Immature natural killer cell (primary cell): ENCODE measurements around the gene PAX3. TPM values are rescaled to one million over a fixed set of nuclear protein-coding genes. Genes with fewer than 3 reads are reported as not detected.

Experiments used
- DNase-seq, 3 donors: peaks; one replicate each; pipeline ENCODE4 v3.0.0; 2022; ENCODE audit warnings: mixed read lengths in 1 of 3
- H3K27ac Mint-ChIP-seq, 6 donors: one replicate each; pipeline ENCODE4 v1.8.0; 2020; ENCODE audit warnings: mixed read lengths in 6 of 6, mild to moderate bottlenecking in 5 of 6, inconsistent platforms in 4 of 6, moderate library complexity in 3 of 6
- H3K27me3 Mint-ChIP-seq, 3 donors: one replicate each; pipeline ENCODE4 v1.8.0; 2020 to 2021; ENCODE audit warnings: low read depth in 3 of 3, mild to moderate bottlenecking in 3 of 3, mixed read lengths in 3 of 3, moderate library complexity in 3 of 3, inconsistent platforms in 1 of 3
- H3K36me3 Mint-ChIP-seq, 3 donors: one replicate each; pipeline ENCODE4 v1.8.0; 2020; ENCODE audit warnings: mixed read lengths in 3 of 3, inconsistent platforms in 2 of 3, mild to moderate bottlenecking in 2 of 3
- H3K4me1 Mint-ChIP-seq, 2 donors: one replicate each; pipeline ENCODE4 v1.8.0; 2020; ENCODE audit warnings: inconsistent platforms in 2 of 2, mild to moderate bottlenecking in 2 of 2, mixed read lengths in 2 of 2, moderate library complexity in 1 of 2
- H3K4me3 Mint-ChIP-seq, 5 donors: one replicate each; pipeline ENCODE4 v1.8.0; 2020; ENCODE audit warnings: mild to moderate bottlenecking in 5 of 5, mixed read lengths in 5 of 5, inconsistent platforms in 3 of 5, moderate library complexity in 3 of 5
- H3K9me3 Mint-ChIP-seq, 6 donors: one replicate each; pipeline ENCODE4 v1.8.0; 2020; ENCODE audit warnings: mild to moderate bottlenecking in 6 of 6, mixed read lengths in 6 of 6, inconsistent platforms in 4 of 6, moderate library complexity in 3 of 6
- polyA plus RNA-seq, 3 donors: library from polyadenylated mRNA; unstranded; fragments of 300-500 nt; fragmentation: Illumina TruSeq; gene quantifications; one replicate each; pipeline ENCODE4 v1.2.3, GENCODE V29; 2021

The PAX3 gene
- polyA plus RNA-seq, 3 donors from 2014 or later: not detected

DNA sequence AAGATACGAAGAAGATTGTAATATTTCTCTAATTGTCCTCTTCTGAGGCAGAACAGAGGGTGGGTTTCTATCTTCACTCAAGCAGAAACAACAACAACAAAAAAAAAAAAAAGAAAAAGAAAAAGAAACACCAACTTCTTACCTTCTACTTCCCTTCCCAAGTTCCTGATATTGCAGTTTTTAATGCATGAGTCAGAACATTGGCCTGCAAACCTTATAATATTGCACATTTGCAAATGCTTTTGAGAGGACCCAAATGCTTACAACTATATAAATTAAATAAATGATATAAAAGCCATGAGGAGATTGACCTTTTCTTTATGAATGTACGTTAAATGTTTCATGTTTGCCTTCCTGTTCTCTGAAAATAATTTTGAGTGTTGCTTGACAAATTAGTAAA, 37.3 kb downstream of the PAX3 start:
- Mint-ChIP-seq H3K4me3 (no peak overlapping the region), H3K9me3 (peaks cover 0 to 8% (median under 1%) of the 10 kb centered on the region in 6 donors), H3K27me3 (peaks cover 0 to 13% (median 7%) of the 10 kb centered on the region in 3 donors), H3K36me3 (peaks cover 0 to 3% (median 0%) of the 10 kb centered on the region in 3 donors), H3K27ac (no peak overlapping the region), H3K4me1 (no peaks in the 10 kb centered on the region)
- no peak for DNase-seq

DNA sequence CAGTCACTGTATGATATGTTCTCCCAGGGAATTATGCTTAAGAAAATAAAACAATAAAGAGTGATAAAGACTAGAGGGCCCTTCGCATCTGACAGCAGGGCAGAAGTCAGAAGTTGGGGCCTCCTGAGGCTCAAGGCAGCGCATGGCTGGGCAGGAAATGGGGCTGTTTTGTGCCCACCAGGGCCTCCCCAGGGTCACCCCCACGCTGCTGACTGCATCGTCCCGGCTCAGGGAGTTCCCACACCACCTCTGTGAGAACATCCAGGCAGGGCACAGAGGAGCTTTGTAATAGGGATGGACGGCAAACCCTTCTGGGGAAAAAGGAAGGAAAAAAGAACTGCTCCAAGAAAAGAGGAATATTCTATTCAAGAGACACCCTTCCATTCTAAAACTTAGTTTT, 41.2 kb downstream of the PAX3 start:
- no peaks in the 10 kb centered on the region for H3K36me3 Mint-ChIP-seq
- no peak overlapping the region for H3K4me3 Mint-ChIP-seq
- peaks cover 0 to 14% (median 4%) of the 10 kb centered on the region in 6 donors for H3K9me3 Mint-ChIP-seq
- no peak for DNase-seq
- peaks cover 1 to 10% (median 10%) of the 10 kb centered on the region in 3 donors for H3K27me3 Mint-ChIP-seq
- no peaks in the 10 kb centered on the region for H3K4me1 Mint-ChIP-seq
- no peak overlapping the region for H3K27ac Mint-ChIP-seq

DNA sequence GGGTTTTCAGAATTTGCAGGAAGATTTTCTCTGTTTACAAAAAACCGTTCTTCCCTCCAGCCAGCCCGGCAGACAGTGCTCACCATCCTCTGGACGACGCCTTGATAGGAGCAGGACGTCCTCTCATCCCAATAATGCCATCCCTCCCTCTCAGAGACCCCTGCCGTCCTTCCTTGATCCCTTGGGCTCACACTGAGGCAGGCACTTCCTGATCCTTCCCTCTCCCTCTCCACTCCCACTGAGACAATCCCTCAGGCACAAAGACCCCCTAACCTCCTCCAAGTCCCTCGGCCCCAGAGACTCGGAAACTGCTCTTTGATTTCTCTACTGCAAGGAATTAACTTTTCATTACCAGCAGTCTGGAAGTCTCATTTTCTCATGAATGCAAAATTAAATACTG, 42.5 kb downstream of the PAX3 start:
- no peak for DNase-seq
- Mint-ChIP-seq H3K4me3 (no peak overlapping the region), H3K9me3 (peaks cover 0 to 14% (median 4%) of the 10 kb centered on the region in 6 donors), H3K27me3 (peaks cover 1 to 10% (median 10%) of the 10 kb centered on the region in 3 donors), H3K36me3 (no peaks in the 10 kb centered on the region), H3K4me1 (no peaks in the 10 kb centered on the region), H3K27ac (no peak overlapping the region)

DNA sequence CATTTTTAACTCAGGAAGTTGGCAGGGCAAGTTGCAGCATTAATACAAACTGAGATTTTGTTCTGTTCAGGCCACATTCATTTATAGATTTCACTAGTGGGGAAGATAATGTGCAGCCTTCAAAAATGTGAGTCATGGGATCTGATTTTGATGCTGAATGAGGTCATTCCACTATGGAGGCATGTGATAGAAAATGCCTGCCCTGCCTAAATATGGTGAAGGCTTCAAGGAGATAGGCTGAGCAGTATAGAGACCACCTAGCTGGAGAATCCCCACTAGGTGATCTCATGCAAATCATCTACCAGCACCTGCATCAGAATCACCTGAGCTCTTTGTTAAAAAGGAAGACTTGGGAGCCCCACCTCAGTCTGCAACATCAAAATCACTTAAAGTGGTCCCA, 43.7 kb downstream of the PAX3 start:
- no peak for DNase-seq
- Mint-ChIP-seq H3K27me3 (peaks cover 1 to 10% (median 7%) of the 10 kb centered on the region in 3 donors), H3K9me3 (peaks cover 0 to 14% (median 4%) of the 10 kb centered on the region in 6 donors), H3K27ac (no peak overlapping the region), H3K4me3 (no peak overlapping the region), H3K36me3 (no peaks in the 10 kb centered on the region), H3K4me1 (no peaks in the 10 kb centered on the region)

DNA sequence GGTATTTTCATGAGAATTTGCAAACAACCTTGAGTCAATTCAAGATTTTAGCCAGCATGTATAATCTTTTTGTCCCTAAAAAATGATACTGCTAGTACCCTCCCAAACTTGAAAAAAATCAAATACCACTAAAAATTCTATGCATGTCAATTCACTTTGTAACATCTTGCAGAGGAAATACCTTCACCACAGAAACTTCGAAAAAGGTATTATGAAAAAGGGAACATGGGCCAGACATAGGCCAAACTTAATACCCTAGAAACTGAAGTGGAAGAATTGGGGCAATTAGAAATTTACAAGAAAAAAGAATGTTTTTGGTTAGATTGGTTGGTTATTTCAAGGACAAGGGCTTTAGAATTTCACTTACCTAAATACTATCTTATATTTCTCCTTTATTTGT, 48.5 kb downstream of the PAX3 start:
- Mint-ChIP-seq H3K27me3 (peaks cover 0 to 2% (median 0%) of the 10 kb centered on the region in 3 donors), H3K9me3 (peaks cover 0 to 11% (median 0%) of the 10 kb centered on the region in 6 donors), H3K4me3 (no peak overlapping the region), H3K4me1 (no peaks in the 10 kb centered on the region), H3K36me3 (no peaks in the 10 kb centered on the region), H3K27ac (no peak overlapping the region)
- DNase-seq: no peak

DNA sequence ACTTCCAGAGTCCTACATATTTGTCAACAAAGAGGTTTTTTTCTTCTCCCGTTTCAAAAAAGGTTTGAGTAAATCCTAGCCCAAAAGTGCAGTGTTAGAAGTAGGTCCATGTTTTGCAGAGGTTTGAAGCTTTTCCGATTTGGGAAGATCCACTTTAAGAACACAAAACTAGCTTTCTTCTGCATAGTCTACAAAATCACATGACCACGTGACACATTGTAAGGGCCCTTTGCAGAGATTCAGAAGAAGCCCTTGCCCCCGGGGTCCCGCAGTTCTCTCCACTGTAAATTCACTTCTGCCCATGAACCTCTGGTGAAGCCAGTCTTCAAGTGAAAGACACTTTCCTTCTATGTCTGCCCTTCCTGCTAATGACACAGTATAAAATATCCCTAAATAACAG, 49.4 kb downstream of the PAX3 start:
- Mint-ChIP-seq H3K36me3 (no peaks in the 10 kb centered on the region), H3K9me3 (peaks cover 0 to 14% (median 0%) of the 10 kb centered on the region in 6 donors), H3K4me1 (no peaks in the 10 kb centered on the region), H3K27me3 (peaks cover 0 to 2% (median 0%) of the 10 kb centered on the region in 3 donors), H3K4me3 (no peak overlapping the region), H3K27ac (no peak overlapping the region)
- no peak for DNase-seq

DNA sequence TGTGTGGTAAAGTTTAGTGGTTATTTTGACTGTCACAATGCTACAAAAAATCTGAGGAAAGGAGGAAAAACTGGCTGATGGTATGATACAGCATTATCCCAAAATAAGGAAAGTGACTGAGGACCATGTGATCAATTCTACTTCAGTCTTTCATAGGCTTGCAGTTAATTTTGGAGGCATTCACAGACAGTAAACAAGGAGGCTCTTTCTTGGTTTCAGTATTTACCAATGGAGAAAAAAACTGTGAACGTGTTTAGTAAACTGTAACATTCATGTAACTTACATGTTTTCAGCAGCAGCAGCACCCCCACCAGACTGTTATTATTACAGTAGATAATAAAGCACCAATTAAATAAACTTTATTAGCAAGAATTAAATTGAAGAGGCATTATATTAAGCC, 50.0 kb downstream of the PAX3 start:
- no peak overlapping the region for H3K4me3 Mint-ChIP-seq
- no peak overlapping the region for H3K27ac Mint-ChIP-seq
- H3K27me3 Mint-ChIP-seq: peaks cover 0 to 2% (median 1%) of the 10 kb centered on the region in 3 donors
- H3K36me3 Mint-ChIP-seq: no peaks in the 10 kb centered on the region
- no peaks in the 10 kb centered on the region for H3K4me1 Mint-ChIP-seq
- DNase-seq: no peak
- H3K9me3 Mint-ChIP-seq: peaks cover 0 to 13% (median 0%) of the 10 kb centered on the region in 6 donors

DNA sequence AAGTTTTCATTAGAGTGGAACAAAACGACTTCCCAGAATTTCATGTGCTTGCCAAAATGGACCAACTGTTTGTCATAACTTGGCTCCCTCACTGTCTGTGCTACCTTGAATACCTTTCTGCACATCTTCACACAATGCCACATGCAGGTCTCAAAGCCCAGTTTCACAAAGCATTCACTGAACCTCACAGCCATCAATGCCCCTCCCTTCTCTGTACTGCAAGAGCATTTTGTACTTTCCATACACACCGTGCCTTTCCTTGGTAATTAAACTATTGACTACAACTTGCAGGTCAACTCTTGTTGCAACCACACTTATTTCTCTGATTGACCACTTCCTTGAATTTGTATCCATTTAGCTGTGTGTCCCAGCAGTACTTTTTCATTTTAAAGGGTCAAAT, 50.5 kb downstream of the PAX3 start:
- Mint-ChIP-seq H3K4me1 (no peaks in the 10 kb centered on the region), H3K36me3 (no peaks in the 10 kb centered on the region), H3K27ac (no peak overlapping the region), H3K27me3 (peaks cover 0 to 2% (median 1%) of the 10 kb centered on the region in 3 donors), H3K9me3 (peaks cover 0 to 11% (median 0%) of the 10 kb centered on the region in 6 donors), H3K4me3 (no peak overlapping the region)
- no peak for DNase-seq

DNA sequence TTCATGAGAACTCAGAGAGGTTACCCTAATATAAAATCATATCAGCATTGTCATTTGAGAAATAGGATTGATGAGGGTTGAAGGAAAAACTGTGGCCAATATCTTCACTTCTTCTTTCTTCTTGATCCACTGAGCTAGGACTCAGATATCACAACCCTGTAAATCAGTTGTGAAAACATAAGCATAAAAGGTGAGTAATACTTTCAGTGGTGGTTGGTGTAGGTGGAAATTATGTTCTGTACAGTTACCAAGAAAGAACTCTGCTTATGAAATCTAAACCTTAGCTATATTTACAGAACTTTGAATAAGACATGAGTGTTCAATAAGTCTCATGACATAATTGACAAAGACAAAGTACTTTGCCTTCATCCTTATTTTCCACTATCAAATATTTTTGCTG, 56.3 kb downstream of the PAX3 start:
- no peaks in the 10 kb centered on the region for H3K4me1 Mint-ChIP-seq
- H3K4me3 Mint-ChIP-seq: no peak overlapping the region
- H3K27me3 Mint-ChIP-seq: peaks cover 2 to 8% (median 2%) of the 10 kb centered on the region in 3 donors
- DNase-seq: no peak
- no peaks in the 10 kb centered on the region for H3K36me3 Mint-ChIP-seq
- peaks cover 2 to 17% (median 7%) of the 10 kb centered on the region in 6 donors for H3K9me3 Mint-ChIP-seq
- no peak overlapping the region for H3K27ac Mint-ChIP-seq

DNA sequence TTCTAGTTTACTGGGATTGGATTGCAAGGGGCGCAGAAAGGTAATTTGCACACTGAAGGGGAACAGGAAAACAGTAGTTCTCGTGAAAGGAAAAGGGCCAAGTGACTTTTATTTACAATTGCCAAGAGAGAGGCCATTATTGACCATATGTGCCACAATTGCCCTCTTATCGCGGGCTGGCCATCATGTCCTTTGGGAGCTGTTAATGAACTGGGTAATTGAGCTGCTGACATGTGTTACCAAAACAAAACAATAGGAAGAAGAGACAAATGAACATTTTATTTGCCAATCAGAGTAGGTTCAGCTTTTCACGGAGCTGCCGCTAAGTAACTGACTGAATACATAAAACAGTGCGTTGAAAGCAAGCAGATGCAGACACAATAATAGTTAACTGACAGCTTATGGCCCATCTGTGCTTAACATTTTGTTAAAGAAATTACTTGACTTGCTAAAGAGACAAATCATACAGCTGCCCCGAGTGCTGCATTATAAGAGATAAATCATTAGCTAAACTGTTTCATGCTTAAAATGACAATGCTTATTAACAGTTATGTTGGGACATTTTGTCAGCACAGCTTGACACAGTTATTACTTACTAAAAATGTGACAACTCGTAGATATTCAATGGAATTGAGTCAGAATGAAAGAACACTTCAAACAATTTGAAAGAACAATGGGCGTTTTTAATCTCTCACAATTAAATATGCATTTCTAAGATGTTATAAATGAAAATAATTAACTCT, 57.5 kb downstream of the PAX3 start:
- DNase-seq: no peak
- H3K27ac Mint-ChIP-seq: no peak overlapping the region
- H3K4me3 Mint-ChIP-seq: no peak overlapping the region
- H3K27me3 Mint-ChIP-seq: peaks cover 2 to 8% (median 2%) of the 10 kb centered on the region in 3 donors
- H3K4me1 Mint-ChIP-seq: no peaks in the 10 kb centered on the region
- no peaks in the 10 kb centered on the region for H3K36me3 Mint-ChIP-seq
- H3K9me3 Mint-ChIP-seq: peaks cover 2 to 16% (median 7%) of the 10 kb centered on the region in 6 donors

DNA sequence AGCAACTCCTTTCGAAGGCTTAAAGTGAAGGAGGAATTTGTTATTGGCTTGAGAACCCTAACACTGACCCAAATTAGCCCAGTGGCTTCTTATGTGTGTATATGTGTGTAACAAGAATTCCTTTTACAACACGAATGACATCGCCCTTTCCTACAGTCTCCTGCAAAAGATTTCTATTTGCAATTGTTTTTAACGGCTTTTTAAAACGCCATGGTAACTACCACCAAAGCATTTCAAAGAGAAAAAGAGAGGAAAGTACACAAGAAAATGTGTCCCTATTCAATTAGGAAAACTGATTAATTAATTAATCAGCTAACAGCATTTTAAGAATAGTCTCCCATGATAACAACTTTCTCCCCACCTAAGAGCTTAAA, 58.1 kb downstream of the PAX3 start:
- H3K36me3 Mint-ChIP-seq: no peaks in the 10 kb centered on the region
- no peaks in the 10 kb centered on the region for H3K4me1 Mint-ChIP-seq
- H3K4me3 Mint-ChIP-seq: no peak overlapping the region
- H3K27ac Mint-ChIP-seq: no peak overlapping the region
- DNase-seq: no peak
- peaks cover 2 to 8% (median 2%) of the 10 kb centered on the region in 3 donors for H3K27me3 Mint-ChIP-seq
- H3K9me3 Mint-ChIP-seq: peaks cover 2 to 16% (median 7%) of the 10 kb centered on the region in 6 donors

DNA sequence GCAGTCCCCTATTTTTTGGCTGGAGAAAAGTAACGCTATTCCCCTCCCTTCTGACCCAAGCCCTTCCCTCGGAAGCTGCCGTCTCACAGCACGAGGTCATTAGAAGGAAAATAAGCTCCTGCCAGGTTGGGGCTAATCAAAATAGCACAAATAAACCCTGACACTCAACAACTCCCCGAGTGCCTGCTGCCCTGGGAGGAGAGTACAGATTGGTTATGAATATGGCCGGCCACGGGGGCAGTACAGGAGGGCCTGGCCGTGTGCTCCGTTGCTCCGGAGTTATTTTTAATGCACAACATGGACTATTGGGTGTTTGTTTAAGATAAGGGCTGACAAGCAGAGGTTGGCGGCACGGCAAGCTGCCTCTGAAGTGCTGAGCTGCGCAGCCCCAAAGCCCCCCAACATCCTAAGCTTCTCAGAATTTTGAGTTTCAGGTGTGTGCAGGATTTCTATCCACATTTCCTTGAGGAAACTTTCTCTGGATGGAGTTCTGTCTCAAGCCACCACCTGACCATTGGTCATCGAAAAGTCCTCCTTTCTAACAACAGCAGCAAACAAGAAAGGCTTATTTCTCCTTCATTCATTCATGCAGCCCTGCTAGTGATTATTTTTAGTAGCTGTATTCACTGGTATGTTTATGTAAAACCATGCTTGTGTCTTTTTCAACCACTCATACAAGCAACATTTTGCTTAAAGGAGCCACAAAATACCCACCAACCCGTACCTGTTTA, 58.7 kb downstream of the PAX3 start:
- no peaks in the 10 kb centered on the region for H3K36me3 Mint-ChIP-seq
- H3K27me3 Mint-ChIP-seq: peaks cover 2 to 8% (median 2%) of the 10 kb centered on the region in 3 donors
- DNase-seq: no peak
- H3K9me3 Mint-ChIP-seq: peaks cover 2 to 16% (median 7%) of the 10 kb centered on the region in 6 donors
- H3K4me3 Mint-ChIP-seq: no peak overlapping the region
- no peak overlapping the region for H3K27ac Mint-ChIP-seq
- no peaks in the 10 kb centered on the region for H3K4me1 Mint-ChIP-seq

DNA sequence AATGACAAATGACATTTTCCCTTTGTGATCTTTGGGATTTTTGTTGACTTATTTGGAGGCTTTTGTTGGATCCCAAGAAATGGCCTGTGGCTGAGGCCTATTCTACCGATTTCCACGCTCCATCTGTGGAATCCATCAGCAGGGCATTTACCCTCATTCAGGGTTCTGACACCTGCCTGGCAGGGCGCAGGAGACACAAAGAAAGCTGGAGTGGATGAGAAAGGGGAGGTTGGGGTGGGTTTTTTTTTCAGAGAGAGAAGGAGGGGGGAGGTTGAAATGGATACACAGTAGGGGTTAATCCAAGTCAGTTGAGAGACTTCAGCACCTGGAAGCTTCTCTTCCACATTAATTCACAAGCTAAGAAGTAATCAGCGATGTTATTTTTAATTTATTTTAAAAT, 59.7 kb downstream of the PAX3 start:
- no peak for DNase-seq
- H3K4me1 Mint-ChIP-seq: no peaks in the 10 kb centered on the region
- H3K27ac Mint-ChIP-seq: no peak overlapping the region
- peaks cover 2 to 18% (median 7%) of the 10 kb centered on the region in 6 donors for H3K9me3 Mint-ChIP-seq
- H3K27me3 Mint-ChIP-seq: peaks cover 2 to 8% (median 2%) of the 10 kb centered on the region in 3 donors
- H3K36me3 Mint-ChIP-seq: no peaks in the 10 kb centered on the region
- H3K4me3 Mint-ChIP-seq: no peak overlapping the region

DNA sequence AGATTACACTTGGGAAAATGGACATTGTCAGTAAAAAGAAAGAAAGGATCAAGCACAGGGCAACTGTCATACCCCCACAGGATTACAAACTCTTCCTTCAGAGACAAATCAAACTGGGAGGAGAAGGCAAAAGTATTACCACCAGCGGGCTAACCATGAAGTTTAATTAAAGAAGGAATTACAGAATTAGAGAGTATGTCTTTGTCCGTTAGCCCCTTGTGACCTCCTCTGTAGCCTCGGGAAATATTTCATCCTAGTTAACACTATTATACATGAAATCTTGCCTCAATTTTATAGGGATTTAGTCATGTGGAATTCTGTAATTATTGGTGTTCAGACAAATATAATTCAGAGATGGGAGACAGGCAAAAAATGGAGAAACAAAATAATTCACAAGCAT, 60.7 kb downstream of the PAX3 start:
- Mint-ChIP-seq H3K27me3 (peaks cover 2 to 8% (median 2%) of the 10 kb centered on the region in 3 donors), H3K4me1 (no peaks in the 10 kb centered on the region), H3K36me3 (no peaks in the 10 kb centered on the region), H3K27ac (no peak overlapping the region), H3K9me3 (peaks cover 2 to 18% (median 7%) of the 10 kb centered on the region in 6 donors), H3K4me3 (no peak overlapping the region)
- no peak for DNase-seq
